Cortex of kidney (tissue), 1 donor: ENCODE measurements around the gene GTSE1.

Source experiments
- DNase-seq: peaks from one replicate; lab custom pipeline; 2025; lab: John Stamatoyannopoulos, UW

GTSE1 gene

GRCh38 chr22:46366327-46366731, 69.7 kb downstream of the GTSE1 start:
- no peak for DNase-seq

- DNase-seq, result no peak
Measured at GRCh38 chr22:46366801-46367706, 70.4 kb downstream of the GTSE1 start.

GRCh38 chr22:46367707-46368191, 71.1 kb downstream of the GTSE1 start:
- DNase-seq, result no peak

DNA sequence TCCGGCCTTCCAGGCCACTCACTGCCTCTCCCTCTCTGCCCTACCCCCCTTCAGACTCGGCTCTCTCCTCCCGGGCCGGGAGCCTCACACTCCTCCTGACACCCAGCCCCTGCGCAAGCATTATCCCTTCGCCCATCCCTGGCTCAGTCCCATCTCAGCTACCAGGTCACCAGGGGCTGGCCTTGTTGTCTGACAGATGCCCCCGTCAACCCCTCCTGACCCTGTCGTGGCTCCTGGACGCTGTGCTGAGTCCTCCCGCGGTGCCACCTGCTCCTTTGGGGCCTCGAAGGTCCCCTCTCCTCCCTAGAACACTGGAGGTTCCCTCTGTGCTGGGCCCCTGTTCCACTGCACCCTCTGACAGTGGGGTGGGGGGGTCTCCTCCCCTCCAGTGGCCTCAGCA, 71.8 kb downstream of the GTSE1 start:
- no peak for DNase-seq

DNA sequence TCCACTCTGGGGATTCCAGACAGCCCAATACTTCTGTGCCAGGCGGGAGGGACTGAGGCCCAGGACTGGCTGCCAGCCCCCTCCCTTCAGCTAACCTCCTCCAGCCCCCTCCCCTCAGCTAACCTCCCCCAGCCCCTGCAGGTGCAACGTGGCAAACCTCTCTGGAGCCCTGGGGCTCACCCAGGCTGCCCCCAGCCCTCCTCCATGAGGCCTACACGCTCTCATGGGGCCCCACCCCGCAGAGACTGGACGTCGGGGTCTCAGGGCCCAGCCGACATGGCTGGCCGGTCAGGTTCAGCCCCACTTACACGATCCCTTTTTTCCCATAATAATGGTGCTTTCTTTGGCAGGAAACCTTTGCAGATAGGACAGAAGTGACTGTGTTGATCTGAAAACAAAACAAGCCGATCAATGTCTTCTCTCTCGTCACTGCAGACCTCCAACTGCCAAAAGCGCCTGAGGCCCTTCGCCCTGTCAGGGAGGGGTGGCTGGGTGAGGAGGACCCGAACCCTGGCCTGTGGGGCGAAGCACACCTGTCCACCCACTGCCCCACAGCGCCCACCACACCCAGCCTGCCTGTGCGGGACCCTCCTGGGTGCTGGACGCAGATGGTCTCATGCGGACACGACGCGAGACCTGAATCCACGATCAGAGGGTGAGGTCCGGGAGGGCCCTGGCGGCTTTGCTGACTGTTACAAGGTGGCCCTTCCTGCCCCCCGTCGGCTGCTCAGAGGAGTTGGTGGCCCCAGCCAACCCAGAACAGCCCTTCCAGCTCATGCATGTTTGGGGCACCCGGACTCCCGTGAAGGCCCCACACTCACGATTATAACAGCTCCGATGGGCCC, 72.4 kb downstream of the GTSE1 start:
- DNase-seq, result no peak

DNA sequence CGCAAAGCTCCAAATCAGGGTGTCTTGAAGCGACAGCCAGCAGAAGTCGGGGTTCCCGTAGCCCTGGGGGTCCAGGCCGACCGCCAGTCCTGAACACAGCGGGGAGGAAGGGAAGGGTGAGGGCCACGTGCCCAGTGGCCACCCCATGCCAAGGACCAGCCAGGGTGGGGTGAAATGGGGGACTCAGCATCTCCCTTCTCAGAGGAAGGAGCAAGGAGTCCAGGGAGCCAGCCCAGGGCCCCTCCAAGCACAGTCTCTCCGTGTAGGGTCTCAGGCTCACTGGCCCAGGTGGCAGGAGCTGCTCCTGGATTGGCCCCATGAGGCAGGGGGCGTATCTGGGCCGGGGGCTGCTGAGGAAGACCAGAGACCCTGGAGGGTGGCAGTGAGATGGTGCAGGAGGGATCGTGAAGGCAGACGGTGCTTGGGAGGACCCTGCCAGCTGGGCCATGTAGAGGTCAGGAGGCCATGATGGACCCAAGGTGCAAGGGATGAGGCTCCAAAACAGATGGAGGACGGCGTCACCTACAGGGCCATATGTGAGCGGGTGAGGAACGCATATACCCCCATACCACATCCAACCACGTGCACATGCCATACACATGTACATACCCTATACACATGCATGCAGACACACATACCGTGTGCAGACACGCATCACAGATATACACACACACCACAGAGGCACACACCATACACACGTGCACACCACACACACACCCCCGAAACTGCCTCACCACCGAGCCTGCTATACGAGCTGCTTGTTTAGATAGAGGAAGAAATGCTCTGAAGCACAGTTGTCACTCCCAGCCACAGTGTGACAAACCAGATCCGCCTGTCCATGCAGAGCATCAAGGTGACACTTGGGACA, 73.3 kb downstream of the GTSE1 start:
- no peak for DNase-seq

DNA sequence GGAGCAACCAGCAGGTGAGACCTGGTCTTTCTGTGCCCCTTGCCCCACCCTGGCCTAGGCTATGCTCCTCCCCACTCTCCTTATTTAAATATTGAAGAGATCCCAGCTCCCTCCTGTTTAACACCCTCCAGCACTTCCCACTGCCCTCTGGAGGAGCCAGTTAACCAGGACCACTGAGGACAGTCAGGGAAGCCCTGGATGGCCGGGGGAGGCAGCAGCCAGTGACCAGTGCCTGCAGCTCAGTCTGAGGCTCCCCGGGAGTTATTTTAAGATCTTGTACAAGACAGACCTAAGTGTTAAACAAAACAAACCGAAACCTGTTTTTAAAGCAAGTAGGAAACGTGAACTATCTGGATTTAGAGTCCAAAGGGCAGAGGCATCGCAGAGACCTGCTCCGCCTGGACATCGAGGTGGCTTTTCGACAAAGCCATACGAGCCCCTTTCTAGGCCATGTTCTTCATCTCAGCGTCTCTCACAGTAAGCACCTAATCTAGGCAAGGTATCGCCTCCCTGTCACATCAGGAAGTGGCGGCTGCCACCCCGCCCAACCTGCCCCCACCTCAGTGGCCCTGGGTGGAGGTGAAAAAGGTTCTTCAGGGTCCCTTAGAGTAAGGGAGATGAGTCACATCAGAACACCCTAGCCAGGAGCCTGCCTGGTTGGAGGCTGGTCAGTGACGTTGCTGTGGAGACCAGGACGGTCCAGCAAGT, 74.1 kb downstream of the GTSE1 start:
- DNase-seq, result no peak

GRCh38 chr22:46371623-46372226, 75.1 kb downstream of the GTSE1 start:
- no peak for DNase-seq

GRCh38 chr22:46372686-46373085, 76.0 kb downstream of the GTSE1 start:
- DNase-seq, result no peak

DNA sequence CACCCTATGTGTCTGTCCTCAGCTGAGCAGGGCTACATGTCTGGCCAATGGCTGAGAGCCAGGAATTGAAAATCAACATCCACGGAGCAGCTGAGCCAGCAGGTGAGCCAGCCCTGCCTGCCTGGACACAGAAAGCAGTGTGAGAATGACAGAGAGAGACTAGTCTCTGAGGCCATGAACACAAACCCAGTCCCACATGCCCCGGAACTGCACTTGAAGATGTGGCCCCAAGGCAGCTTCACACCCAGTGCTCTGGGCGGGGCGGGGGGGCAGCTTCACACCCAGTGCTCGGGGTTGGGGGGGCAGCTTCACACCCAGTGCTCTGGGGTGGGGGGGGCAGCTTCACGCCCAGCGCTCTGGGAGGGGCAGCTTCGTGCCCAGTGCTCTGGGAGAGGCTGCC, 76.5 kb downstream of the GTSE1 start:
- DNase-seq, result no peak

DNA sequence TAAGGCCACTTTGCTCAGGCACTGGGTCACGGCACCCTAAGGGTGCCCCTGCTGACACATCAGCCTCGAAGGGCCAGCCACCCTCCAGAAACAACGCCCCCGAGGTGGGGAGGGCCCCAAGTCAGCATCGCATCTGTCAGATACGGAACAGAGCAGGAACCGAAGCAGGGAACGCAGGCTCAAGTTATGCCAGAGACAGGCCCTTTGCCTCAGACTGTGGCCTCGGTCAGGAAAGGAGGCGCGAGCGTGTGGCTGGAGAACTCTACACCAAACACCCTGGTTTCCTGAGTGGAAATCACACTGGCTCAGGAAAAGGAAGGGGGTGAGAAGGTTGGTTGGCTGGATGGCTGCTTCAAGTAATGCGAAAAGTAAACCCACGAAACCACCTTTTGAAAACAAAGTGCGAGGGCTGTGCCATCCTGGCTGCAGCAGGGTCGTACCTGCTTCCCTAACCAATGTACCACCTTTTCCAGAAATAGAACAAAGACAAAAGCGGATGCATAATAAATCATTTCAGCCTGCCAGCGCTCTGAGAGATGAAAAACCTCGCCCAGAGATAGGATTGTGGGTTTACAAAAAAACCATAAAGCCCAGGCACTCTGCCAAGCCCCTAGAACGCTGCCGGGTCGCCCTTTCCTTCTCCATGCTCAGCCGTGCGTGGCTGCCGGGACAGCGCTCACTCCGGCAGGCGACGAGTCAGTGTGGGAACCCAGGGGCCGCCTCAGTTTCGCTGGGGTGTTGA, 77.4 kb downstream of the GTSE1 start:
- no peak for DNase-seq

DNA sequence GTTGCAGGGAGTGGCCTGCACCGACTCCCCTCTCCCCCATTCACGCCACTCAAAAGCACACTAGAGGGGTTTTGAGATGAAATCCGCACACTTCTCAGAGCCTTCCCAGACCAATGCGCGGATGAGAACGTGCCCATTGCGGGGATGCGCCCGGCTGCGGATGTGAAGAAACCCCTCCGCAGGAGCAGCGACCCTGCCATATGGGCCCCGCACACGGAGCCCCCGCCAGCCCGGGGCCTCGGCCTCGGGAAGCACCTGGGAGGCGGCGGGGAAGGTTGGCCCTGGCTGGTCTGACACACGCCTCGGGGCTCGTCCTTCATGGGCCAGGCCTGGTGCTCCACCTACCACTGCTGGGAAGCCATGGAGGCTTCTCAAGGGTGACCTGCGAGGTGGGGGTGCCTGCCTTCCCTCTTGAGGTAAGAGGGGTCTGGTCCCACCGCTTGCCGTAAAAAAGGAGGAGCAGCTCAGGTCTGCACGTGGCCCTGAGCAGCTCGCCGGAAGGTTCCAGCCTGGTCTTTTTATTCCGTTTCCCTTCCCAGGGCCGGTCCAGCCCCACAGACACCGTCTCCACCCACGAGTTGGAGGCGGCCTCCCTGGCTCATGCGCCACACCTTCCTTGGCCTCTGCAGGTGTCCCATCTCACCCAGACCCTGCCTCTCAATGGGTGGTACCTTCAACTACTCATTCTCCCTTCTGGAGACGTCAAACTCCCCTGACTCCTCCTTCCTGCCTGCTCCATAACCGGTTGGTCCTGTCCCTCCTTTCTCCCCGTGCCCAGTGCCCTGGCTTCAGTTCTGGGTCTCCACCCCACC, 78.2 kb downstream of the GTSE1 start:
- no peak for DNase-seq

GRCh38 chr22:46376111-46376510, 79.4 kb downstream of the GTSE1 start:
- no peak for DNase-seq

- no peak for DNase-seq
Measured at GRCh38 chr22:46376908-46377524, 80.3 kb downstream of the GTSE1 start.

- no peak for DNase-seq
Measured at GRCh38 chr22:46377525-46378425, 81.1 kb downstream of the GTSE1 start.

DNA sequence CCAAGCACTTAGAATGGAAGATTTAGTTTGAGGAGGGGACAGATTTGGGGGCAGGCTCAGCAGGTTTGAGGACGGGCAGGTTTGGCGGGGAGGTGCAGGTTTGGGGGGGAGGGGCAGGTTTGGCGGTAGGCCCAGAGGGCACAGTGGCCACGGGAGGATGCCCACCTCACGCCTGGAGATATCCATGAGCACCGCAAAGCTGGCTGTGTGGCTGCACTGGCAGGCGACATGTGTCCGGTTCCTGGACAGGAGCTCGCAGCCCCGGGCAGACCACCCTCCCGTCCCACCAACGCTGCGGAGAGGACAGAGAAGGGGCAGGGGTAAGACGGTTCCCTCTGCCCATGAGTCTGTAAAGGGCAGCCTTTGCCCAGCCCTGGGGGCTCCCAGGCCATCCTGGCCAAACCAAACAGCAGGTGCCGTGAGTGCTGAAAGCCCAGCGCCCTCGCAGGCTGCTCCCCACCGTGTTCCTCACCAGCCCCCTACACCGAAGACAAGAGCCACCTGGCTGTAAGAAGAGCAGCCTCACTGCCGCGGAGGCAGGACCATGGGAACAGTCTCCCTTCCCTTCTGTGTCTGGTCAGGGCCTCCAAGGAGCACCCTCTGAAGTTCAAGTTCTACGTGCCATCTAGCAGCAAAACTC, 81.9 kb downstream of the GTSE1 start:
- no peak for DNase-seq
